ENCODE measurements around the gene OSBPL6.

The OSBPL6 gene

GRCh38 chr2:178264211-178264610, 69.9 kb downstream of the OSBPL6 start:
- H3K4me3 ChIP-seq (ENCODE audit: low read depth, low read length), result no peak overlapping the region
- TF ChIP-seq CTCF (IDR thresholded peaks at IDR 0.05; ENCODE audit: low read depth, low read length), result no peak

GRCh38 chr2:178265851-178266250, 71.5 kb downstream of the OSBPL6 start:
- no peak overlapping the region for H3K4me3 ChIP-seq (ENCODE audit: low read depth, low read length)

DNA sequence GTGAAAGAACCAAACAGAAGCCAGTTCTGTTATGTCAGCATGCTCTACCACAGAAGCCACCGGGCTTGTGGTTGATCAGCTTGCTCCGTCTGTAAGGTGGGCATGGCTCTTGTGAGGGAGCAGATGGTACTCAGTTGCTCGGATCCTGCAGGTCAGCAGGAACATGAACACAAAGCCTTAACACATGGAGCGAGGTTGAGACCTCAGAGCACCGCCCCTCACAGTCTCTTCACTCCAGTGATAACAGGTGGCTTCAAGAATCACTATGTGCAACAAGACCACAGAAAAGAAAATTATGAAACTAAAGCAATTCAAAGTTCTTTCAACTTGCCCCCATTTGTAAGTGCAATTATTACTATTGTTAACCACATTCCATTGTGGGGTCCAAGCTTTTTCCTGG, 72.1 kb downstream of the OSBPL6 start:
- TF ChIP-seq CTCF (IDR thresholded peaks at IDR 0.05; ENCODE audit: low read depth, low read length), result no peak

More at GRCh38 chr2:178265851-178266250, 71.5 kb downstream of the OSBPL6 start:
- no peak for TF ChIP-seq CTCF (IDR thresholded peaks at IDR 0.05; ENCODE audit: low read depth, low read length)

GRCh38 chr2:178267660-178268059, 73.3 kb downstream of the OSBPL6 start:
- no peak overlapping the region for H3K4me3 ChIP-seq (ENCODE audit: low read depth, low read length)
- TF ChIP-seq CTCF (IDR thresholded peaks at IDR 0.05; ENCODE audit: low read depth, low read length), result no peak

More for the DNA sequence above, 72.1 kb downstream of the OSBPL6 start:
- no peak overlapping the region for H3K4me3 ChIP-seq (ENCODE audit: low read depth, low read length)

DNA sequence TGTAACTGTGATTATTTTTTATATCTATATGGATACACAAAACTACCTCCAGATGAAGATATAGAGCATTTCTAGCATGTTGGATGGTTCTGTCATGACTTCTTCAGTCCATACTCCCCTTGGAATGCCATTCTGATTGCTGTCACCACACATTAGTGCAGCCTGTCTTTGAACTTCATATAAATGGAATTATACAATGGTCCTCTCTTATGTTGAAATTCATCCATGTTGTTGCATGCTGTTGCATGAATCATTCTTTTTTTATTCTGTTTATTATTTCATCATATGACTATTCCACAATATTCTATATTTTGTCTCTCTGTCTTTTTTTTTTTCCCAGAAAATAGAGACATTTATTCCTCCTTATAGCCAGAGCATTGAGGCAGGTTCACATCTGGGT, 74.1 kb downstream of the OSBPL6 start:
- no peak overlapping the region for H3K4me3 ChIP-seq (ENCODE audit: low read depth, low read length)
- TF ChIP-seq CTCF (IDR thresholded peaks at IDR 0.05; ENCODE audit: low read depth, low read length), result no peak

DNA sequence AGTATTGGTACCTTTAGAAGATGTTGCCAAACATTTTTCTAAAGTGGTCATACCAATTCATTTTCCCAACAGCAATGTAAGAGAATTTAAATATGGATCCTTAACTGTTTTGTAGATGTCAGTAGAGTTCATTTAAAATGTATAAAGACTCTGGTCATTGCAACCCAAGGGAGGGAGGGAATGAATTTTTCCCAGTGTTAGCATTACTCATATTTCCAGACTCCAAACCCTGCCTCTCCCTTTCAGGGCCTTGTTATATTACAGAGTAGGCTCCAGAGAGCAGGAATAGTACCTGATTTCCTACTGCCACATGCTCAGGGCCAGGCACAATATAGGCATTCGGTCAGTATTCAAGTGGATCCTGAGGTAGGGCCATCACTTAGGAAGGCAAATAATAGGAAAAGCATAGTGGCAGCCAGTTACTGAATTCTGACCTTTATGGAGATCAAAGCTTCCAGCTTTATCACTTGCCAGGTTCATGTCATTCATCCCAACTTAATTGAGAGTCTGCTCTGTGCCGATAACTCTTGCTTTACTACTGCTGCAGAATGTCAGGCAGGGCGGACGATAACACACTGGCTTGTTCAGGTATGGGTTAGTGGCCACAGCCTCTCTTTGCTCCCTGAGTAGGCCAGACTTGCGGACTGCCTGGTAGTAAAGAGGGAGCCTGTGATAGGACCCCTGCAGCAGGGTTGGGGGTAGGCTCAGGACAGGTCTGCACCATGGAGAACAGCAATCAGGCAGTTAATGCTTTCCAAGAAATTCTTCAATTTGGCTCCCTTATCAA, 75.3 kb downstream of the OSBPL6 start:
- H3K4me3 ChIP-seq (ENCODE audit: low read depth, low read length), result no peak overlapping the region
- no peak for TF ChIP-seq CTCF (IDR thresholded peaks at IDR 0.05; ENCODE audit: low read depth, low read length)

- no peak overlapping the region for H3K4me3 ChIP-seq (ENCODE audit: low read depth, low read length)
- TF ChIP-seq CTCF (IDR thresholded peaks at IDR 0.05; ENCODE audit: low read depth, low read length), result no peak
Measured at GRCh38 chr2:178270338-178270737, 76.0 kb downstream of the OSBPL6 start.
